ENCODE data around the gene C11orf68.
"Not testable (repeated sequence)": the region's sequence is repeated elsewhere in the genome, so short reads cannot be mapped to it uniquely, and the experiment has no call there.

The C11orf68 gene

DNA sequence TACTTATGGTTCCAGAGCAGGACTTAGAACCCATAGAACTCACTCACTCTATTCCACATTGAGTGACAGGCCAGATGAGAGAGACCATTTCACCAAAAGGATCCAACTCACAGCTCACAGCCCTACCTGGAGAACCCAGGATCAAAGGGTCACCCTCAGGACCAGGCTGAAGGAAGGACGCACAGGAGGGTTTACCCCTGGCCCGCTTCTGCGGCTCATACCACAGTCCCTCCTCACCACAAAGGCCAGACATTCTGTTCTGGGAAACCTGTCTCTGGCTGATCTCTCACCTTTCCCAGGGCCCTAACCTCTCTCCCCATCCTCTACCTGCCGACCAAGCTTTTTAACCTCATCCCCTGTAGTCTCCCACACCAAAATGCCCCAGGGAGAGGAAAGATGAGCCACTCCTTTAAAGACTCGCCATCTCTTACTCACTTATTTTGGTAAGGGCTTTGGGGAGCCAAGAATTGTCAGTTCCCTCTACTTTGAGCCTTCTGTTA, 23.3 kb downstream of the C11orf68 start:
- Histone ChIP-seq H3K4me1 (ENCODE audit: control insufficient read depth in 2 of 2, insufficient read depth in 1 of 2, low read depth in 1 of 2, low read length in 2 of 2) (peaks cover 14 to 15% of the 10 kb centered on the region in 2 donors), H3K27ac (replicated peaks; ENCODE audit: low read length) (no peak overlapping the region), H2BK12ac (ENCODE audit: low read length) (no peak overlapping the region), H3K79me1 (ENCODE audit: low read depth, low read length) (no peaks in the 10 kb centered on the region), H3K9ac (ENCODE audit: low read depth, low read length, poor library complexity) (no peak overlapping the region), H4K91ac (ENCODE audit: low read depth, low read length, poor library complexity) (no peak overlapping the region), H4K8ac (ENCODE audit: low read depth, low read length) (no peak overlapping the region), H3K36me3 (replicated peaks in 1 of 2; ENCODE audit: control insufficient read depth in 2 of 2, insufficient read depth in 2 of 2, low read length in 2 of 2) (no peaks in the 10 kb centered on the region), H2AK5ac (ENCODE audit: low read depth, low read length) (peak overlapping the region; percentile 18), H3K4me2 (ENCODE audit: insufficient read depth, low read length, poor library complexity, severe bottlenecking) (no peak overlapping the region), H2AFZ (ENCODE audit: low read length) (no peak overlapping the region), H2BK120ac (ENCODE audit: low read depth, low read length) (no peak overlapping the region), H2BK15ac (ENCODE audit: low read length) (no peak overlapping the region), H3K23ac (ENCODE audit: low read depth, low read length, poor library complexity) (no peak overlapping the region), H3K14ac (ENCODE audit: low read length) (no peak overlapping the region), H3K4ac (ENCODE audit: low read length) (no peak overlapping the region), H2BK5ac (ENCODE audit: low read length) (no peak overlapping the region), H3K4me3 (ENCODE audit: low read length in 2 of 2) (no peak overlapping the region), H3K27me3 (ENCODE audit: control insufficient read depth in 3 of 3, insufficient read depth in 3 of 3, low read depth in 1 of 3, low read length in 3 of 3) (peaks cover 12 to 29% (median 14%) of the 10 kb centered on the region in 3 experiments), H3K18ac (ENCODE audit: low read length) (no peak overlapping the region), H3K9me3 (replicated peaks in 1 of 2; ENCODE audit: control insufficient read depth in 2 of 2, insufficient read depth in 1 of 2, low read depth in 1 of 2, low read length in 2 of 2) (peaks cover 0 to 2% of the 10 kb centered on the region in 2 donors)
- no CpG with 5 or more reads among the region's 5 CpGs for WGBS, 2 donors (ENCODE audit: extremely low coverage in 2 of 2, insufficient read length in 2 of 2, insufficient replicate concordance in 1 of 2)
- DNase-seq (ENCODE audit: low spot score) = no peak

DNA sequence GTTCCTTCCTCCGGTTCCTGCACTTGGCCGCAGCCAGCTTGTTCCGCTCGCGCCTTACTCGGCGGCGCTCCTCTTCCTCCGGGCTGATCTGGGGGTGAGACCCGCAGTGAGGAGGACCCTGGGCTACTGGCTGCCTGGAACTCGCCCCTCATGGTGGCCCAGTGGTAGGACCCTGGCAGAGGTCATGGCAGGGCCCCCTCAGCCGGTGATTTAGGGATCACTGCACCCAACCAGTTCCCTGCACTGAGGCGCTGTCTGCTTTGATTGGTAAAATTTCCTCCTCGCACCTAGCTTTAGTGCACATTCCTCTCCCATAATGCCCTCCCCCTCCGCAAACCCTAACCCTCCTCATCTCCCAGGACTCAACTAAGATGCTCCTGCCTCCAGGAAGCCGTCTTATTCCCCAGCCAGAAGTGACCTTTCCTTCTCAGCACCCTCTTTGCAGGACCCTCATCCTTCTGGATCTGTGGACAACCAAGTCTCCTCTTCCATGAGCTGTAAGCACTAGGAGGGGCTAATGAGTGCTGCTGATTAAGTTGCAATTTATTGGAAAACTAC, 24.7 kb downstream of the C11orf68 start:
- H3K79me1 ChIP-seq (ENCODE audit: low read depth, low read length) = no peaks in the 10 kb centered on the region
- no peaks in the 10 kb centered on the region for H3K36me3 ChIP-seq (replicated peaks in 1 of 2; ENCODE audit: control insufficient read depth in 2 of 2, insufficient read depth in 2 of 2, low read length in 2 of 2)
- H3K23ac ChIP-seq (ENCODE audit: low read depth, low read length, poor library complexity) = no peak overlapping the region
- no peak overlapping the region for H3K4me2 ChIP-seq (ENCODE audit: insufficient read depth, low read length, poor library complexity, severe bottlenecking)
- H3K9me3 ChIP-seq (replicated peaks in 1 of 2; ENCODE audit: control insufficient read depth in 2 of 2, insufficient read depth in 1 of 2, low read depth in 1 of 2, low read length in 2 of 2) = no peaks in the 10 kb centered on the region
- no peak overlapping the region for H2AFZ ChIP-seq (ENCODE audit: low read length)
- H3K27me3 ChIP-seq (ENCODE audit: control insufficient read depth in 3 of 3, insufficient read depth in 3 of 3, low read depth in 1 of 3, low read length in 3 of 3) = peaks cover 2 to 25% (median 2%) of the 10 kb centered on the region in 3 experiments
- H2BK5ac ChIP-seq (ENCODE audit: low read length) = no peak overlapping the region
- no peak overlapping the region for H4K91ac ChIP-seq (ENCODE audit: low read depth, low read length, poor library complexity)
- H3K4me1 ChIP-seq (ENCODE audit: control insufficient read depth in 2 of 2, insufficient read depth in 1 of 2, low read depth in 1 of 2, low read length in 2 of 2) = peaks cover 16 to 20% of the 10 kb centered on the region in 2 donors
- WGBS, 2 donors (ENCODE audit: extremely low coverage in 2 of 2, insufficient read length in 2 of 2, insufficient replicate concordance in 1 of 2) = no CpG with 5 or more reads among the region's 16 CpGs
- H3K14ac ChIP-seq (ENCODE audit: low read length) = no peak overlapping the region
- H2BK15ac ChIP-seq (ENCODE audit: low read length) = no peak overlapping the region
- H3K27ac ChIP-seq (replicated peaks; ENCODE audit: low read length) = no peak overlapping the region
- no peak overlapping the region for H3K18ac ChIP-seq (ENCODE audit: low read length)
- no peak overlapping the region for H3K4me3 ChIP-seq (ENCODE audit: low read length in 2 of 2)
- DNase-seq (ENCODE audit: low spot score) = no peak
- H4K8ac ChIP-seq (ENCODE audit: low read depth, low read length) = no peak overlapping the region
- H2BK12ac ChIP-seq (ENCODE audit: low read length) = no peak overlapping the region
- H2BK120ac ChIP-seq (ENCODE audit: low read depth, low read length) = no peak overlapping the region
- H3K4ac ChIP-seq (ENCODE audit: low read length) = no peak overlapping the region
- H3K9ac ChIP-seq (ENCODE audit: low read depth, low read length, poor library complexity) = no peak overlapping the region
- no peak overlapping the region for H2AK5ac ChIP-seq (ENCODE audit: low read depth, low read length)

DNA sequence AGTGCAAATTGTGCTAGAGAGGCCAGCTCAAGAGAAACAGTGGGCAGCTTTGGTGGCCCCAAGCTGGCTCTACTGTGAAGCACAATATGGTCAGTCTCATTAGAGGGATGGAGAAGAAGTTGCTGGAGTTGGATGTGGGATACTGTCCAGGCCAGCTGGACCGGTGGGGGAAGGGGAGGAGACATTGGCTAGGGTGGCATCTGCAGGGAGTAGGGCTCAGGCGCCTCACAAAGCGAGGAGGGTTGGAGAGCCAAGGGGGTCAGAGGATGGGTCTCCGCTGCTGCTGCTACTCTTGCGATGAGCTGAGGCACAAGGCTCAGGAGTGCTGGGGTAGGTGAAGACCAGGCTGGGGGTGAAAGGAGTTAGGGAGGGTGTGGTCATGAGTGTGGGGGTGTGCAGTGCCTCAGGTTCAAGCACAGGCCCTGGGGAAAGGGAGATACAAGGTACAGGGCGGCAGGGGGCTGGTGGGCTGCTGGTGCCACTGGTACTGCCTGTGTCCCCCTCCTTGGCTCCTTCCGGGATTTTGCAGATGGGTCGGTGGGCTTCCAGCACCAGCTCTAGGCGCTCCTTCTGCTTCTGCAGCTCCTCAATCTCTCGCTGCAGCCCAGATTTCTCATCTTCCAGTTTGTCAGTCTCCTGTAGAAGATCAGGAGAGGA, 26.1 kb downstream of the C11orf68 start:
- peaks cover 0 to 17% (median 0%) of the 10 kb centered on the region in 3 experiments for H3K27me3 ChIP-seq (ENCODE audit: control insufficient read depth in 3 of 3, insufficient read depth in 3 of 3, low read depth in 1 of 3, low read length in 3 of 3)
- no peaks in the 10 kb centered on the region for H3K9me3 ChIP-seq (replicated peaks in 1 of 2; ENCODE audit: control insufficient read depth in 2 of 2, insufficient read depth in 1 of 2, low read depth in 1 of 2, low read length in 2 of 2)
- H3K9ac ChIP-seq (ENCODE audit: low read depth, low read length, poor library complexity) = no peak overlapping the region
- peak overlapping the region; percentile 27 for H2BK120ac ChIP-seq (ENCODE audit: low read depth, low read length)
- no peak overlapping the region for H3K23ac ChIP-seq (ENCODE audit: low read depth, low read length, poor library complexity)
- H4K8ac ChIP-seq (ENCODE audit: low read depth, low read length) = no peak overlapping the region
- no peak overlapping the region for H3K4me3 ChIP-seq (ENCODE audit: low read length in 2 of 2)
- H3K36me3 ChIP-seq (replicated peaks in 1 of 2; ENCODE audit: control insufficient read depth in 2 of 2, insufficient read depth in 2 of 2, low read length in 2 of 2) = no peaks in the 10 kb centered on the region
- H2BK12ac ChIP-seq (ENCODE audit: low read length) = no peak overlapping the region
- no peak overlapping the region for H4K91ac ChIP-seq (ENCODE audit: low read depth, low read length, poor library complexity)
- no peak overlapping the region for H2BK15ac ChIP-seq (ENCODE audit: low read length)
- no peaks in the 10 kb centered on the region for H3K79me1 ChIP-seq (ENCODE audit: low read depth, low read length)
- no peak overlapping the region for H3K4ac ChIP-seq (ENCODE audit: low read length)
- no peak overlapping the region for H3K18ac ChIP-seq (ENCODE audit: low read length)
- H2AK5ac ChIP-seq (ENCODE audit: low read depth, low read length) = peak overlapping the region; percentile 25
- H3K4me1 ChIP-seq (ENCODE audit: control insufficient read depth in 2 of 2, insufficient read depth in 1 of 2, low read depth in 1 of 2, low read length in 2 of 2) = peaks cover 19 to 20% of the 10 kb centered on the region in 2 donors
- H3K14ac ChIP-seq (ENCODE audit: low read length) = no peak overlapping the region
- no peak overlapping the region for H3K27ac ChIP-seq (replicated peaks; ENCODE audit: low read length)
- H2BK5ac ChIP-seq (ENCODE audit: low read length) = no peak overlapping the region
- DNase-seq (ENCODE audit: low spot score) = no peak
- no CpG with 5 or more reads among the region's 10 CpGs for WGBS, 2 donors (ENCODE audit: extremely low coverage in 2 of 2, insufficient read length in 2 of 2, insufficient replicate concordance in 1 of 2)
- no peak overlapping the region for H2AFZ ChIP-seq (ENCODE audit: low read length)
- no peak overlapping the region for H3K4me2 ChIP-seq (ENCODE audit: insufficient read depth, low read length, poor library complexity, severe bottlenecking)

DNA sequence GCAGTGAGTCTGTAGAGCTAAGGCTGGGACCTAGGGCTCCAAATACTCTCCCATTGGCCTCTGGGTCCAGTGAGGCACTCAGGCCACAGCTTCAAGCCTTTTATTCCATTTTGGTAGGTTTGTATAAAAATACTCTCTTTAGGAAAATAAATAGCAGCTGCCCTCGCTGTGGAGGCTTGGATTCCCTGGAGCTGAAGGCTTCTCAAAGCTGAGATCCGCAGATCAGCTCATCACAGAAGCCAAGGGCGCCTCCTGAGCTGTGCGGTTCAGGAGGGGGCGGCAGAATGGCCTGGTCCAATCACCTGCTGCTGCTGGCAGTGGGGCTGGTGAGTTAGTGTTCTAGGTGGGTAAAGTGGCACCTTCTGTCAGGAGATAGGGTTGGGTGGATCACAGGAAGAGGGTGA, 26.7 kb downstream of the C11orf68 start:
- Histone ChIP-seq H3K27me3 (ENCODE audit: control insufficient read depth in 3 of 3, insufficient read depth in 3 of 3, low read depth in 1 of 3, low read length in 3 of 3) (peaks cover 0 to 15% (median 0%) of the 10 kb centered on the region in 3 experiments), H3K4me2 (ENCODE audit: insufficient read depth, low read length, poor library complexity, severe bottlenecking) (peak overlapping the region; percentile 100), H3K4me1 (ENCODE audit: control insufficient read depth in 2 of 2, insufficient read depth in 1 of 2, low read depth in 1 of 2, low read length in 2 of 2) (peaks cover 24% of the 10 kb centered on the region in 2 donors), H3K23ac (ENCODE audit: low read depth, low read length, poor library complexity) (peak overlapping the region; percentile 10), H3K4me3 (ENCODE audit: low read length in 2 of 2) (peak overlapping the region; percentile 57 to 86), H2AFZ (ENCODE audit: low read length) (peak overlapping the region; percentile 90)
- H2AK5ac ChIP-seq (ENCODE audit: low read depth, low read length); DNase-seq (ENCODE audit: low spot score); H3K9ac ChIP-seq (ENCODE audit: low read depth, low read length, poor library complexity); H2BK12ac ChIP-seq (ENCODE audit: low read length); H2BK5ac ChIP-seq (ENCODE audit: low read length); H3K18ac ChIP-seq (ENCODE audit: low read length); H3K14ac ChIP-seq (ENCODE audit: low read length); H3K79me1 ChIP-seq (ENCODE audit: low read depth, low read length); H4K91ac ChIP-seq (ENCODE audit: low read depth, low read length, poor library complexity); H4K8ac ChIP-seq (ENCODE audit: low read depth, low read length); H3K9me3 ChIP-seq (replicated peaks in 1 of 2; ENCODE audit: control insufficient read depth in 2 of 2, insufficient read depth in 1 of 2, low read depth in 1 of 2, low read length in 2 of 2); H2BK15ac ChIP-seq (ENCODE audit: low read length); H3K27ac ChIP-seq (replicated peaks; ENCODE audit: low read length); H3K36me3 ChIP-seq (replicated peaks in 1 of 2; ENCODE audit: control insufficient read depth in 2 of 2, insufficient read depth in 2 of 2, low read length in 2 of 2); H2BK120ac ChIP-seq (ENCODE audit: low read depth, low read length); H3K4ac ChIP-seq (ENCODE audit: low read length): not testable (repeated sequence)
- WGBS, 2 donors (ENCODE audit: extremely low coverage in 2 of 2, insufficient read length in 2 of 2, insufficient replicate concordance in 1 of 2) = no CpG with 5 or more reads among the region's 5 CpGs
